Stimulated activated CD4-positive, alpha-beta T cell treated with anti-CD3 and anti-CD28 coated beads, Interleukin-12 subunit alpha, Interleukin-12 subunit beta, amount 100 ng/mL, for 48 hours (primary cell): ENCODE measurements around the gene GSG1L.
A peak's percentile ranks its signal among the peaks of the same experiment; 100 is the strongest.

Experiments
- DNase-seq, 3 donors: peaks; one replicate each; pipeline ENCODE4 v3.0.0-alpha.2; 2020; ENCODE audit warnings: low read depth in 2 of 3, low spot score in 1 of 3

GSG1L gene

DNA sequence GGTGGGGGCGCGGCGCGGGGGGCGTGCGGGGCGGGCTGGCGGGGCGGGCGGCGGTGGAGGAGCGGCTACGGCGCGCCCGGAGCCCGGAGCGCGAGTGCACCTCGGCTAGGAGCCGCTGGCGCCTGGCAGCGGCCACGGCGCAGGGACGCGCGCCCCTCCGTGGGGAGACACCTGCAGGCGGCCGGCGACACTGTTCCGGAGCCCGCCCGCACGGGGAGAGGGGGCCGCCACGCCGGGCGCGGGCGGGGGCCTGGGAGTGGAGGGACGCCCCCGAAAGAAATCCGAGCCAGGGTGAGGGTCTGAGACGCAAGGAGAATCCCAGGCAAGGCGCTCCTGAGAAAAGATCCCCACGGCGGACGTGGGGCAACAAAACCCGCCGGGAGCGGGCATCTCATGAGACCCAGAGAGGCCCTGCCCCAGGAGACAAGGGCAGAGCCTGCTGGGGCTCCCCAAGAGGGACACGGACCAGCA is at the start of gene GSG1L:
GSG1L (minus strand) TSS at position 124 of the 471 bp plus-strand sequence. CDS start 290 bp downstream, outside the sequence.
- no peak for DNase-seq

DNA sequence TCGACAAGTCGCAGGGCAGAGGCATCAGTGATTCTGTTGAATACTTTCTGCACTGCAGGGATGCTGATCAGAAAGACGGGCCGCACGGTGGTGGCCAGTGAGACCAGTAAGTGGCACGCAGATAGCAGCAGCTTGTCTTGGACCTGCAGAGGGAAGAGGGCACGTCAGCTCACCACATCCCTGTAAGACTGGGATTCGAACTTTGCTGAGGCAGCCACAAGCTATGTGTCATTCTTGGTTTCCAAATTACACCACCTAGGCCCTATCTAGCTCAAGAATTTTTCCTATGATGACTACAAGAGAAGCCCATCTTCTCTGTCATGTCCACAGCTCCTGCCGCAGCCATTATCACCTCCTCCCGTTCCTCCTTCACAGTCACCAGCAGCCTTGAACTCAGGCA is 49.4 kb upstream of the GSG1L start:
- DNase-seq, result peak; percentile 8 to 12 (median 10)

DNA sequence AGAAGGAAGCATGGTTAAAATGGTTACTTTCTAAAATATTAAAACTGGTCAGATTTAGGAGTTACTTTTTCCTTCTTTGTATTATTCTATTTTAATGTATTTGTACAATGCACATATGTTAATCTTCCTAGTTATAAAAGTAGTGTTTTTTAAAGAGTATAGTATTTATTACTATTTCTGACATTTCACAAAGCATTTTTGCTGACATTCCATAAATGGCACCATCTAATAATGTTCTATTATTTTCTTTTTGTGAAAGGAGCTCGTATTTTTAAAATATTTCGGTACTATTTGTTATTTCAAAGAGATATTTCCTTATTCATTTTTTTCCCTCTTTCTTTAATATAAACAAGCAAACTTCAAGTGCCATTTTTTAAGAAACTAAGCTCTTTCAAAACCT is 47.5 kb upstream of the GSG1L start:
- no peak for DNase-seq

DNA sequence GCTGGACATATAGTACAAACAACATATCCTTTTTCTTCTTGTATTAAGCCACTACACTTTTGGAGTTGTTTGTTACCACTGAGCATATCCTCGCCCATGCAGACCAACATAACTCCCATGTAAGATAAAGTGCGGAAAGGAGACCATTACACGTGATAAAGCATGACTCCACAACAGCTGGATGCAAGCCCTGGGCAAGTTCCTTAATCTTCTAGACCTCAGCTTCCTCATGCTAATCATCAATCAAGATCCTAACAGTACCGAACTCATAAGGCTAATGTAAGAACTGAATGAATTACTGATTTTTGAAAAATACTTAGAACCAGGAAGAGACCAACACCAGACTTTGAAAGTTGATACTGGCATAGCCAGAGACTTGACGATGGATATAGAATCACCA is 47.0 kb upstream of the GSG1L start:
- DNase-seq, result no peak

DNA sequence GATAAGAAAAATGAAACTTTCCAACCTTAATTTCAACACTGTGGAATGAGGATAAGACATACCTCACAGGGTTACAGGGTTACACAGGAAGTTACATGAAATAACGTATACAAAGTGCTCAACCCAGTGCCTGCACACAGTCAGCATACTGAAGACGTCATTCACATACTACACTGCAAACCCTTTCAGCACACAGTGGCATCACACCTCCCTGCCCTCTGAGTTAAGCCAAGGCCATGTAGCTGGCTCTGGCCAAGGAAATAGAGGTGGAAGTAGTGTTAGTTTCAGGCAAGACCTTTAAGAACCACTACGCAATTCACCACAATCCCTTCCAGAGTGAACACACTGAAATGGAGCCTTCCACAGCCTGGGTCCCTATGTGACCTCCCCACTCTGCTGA is 46.6 kb upstream of the GSG1L start:
- DNase-seq, result no peak

DNA sequence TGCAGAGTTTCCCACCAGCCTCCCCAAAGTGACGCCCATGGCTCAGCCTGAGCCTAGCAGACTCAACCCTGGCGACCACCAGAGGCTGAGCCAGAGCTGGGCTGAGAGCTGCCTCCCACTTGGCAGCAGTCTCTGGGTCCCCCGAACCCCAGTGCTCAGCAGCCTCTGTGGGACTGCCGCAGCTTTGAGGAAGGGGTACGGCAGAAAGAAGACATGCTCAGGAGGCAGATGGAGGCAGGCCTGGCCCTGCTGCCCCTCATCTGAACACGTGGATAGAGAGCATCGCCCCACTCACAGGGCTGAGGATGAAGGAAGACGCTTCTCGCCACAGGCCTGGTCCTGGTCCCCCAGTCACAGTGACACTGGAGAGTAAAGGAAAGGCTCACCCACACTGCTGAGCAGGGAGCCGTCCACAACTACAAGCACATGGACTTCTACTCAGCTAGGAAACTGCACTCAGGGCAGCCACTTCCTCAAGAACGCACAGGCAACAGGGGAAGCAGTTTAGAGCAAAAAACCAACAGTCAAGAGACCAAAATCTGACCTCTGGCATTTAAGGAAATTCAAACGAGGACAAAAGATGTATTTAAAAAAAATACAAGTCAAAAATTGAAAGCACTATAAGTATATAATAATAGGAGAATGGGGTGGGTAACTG is 45.2 kb upstream of the GSG1L start:
- no peak for DNase-seq

DNA sequence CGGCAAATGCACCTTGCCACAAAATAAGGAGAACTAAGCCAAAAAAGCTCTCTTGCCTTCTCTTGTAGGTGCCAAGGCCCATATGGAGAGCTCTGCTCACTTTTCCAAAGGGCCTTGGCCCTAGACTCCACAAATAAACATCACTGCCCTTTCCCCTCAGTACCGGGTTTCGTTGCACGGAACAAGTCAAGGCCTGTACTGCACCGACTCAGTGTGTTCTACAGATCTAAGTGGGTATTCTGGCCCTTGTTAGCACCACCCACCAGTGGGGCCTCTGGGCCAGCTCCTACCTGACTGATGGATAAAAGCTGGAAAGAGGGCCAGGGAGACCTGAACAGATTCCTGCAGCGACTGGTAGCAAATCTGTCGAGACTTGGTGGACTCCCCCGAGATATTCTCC is 43.7 kb upstream of the GSG1L start:
- no peak for DNase-seq

DNA sequence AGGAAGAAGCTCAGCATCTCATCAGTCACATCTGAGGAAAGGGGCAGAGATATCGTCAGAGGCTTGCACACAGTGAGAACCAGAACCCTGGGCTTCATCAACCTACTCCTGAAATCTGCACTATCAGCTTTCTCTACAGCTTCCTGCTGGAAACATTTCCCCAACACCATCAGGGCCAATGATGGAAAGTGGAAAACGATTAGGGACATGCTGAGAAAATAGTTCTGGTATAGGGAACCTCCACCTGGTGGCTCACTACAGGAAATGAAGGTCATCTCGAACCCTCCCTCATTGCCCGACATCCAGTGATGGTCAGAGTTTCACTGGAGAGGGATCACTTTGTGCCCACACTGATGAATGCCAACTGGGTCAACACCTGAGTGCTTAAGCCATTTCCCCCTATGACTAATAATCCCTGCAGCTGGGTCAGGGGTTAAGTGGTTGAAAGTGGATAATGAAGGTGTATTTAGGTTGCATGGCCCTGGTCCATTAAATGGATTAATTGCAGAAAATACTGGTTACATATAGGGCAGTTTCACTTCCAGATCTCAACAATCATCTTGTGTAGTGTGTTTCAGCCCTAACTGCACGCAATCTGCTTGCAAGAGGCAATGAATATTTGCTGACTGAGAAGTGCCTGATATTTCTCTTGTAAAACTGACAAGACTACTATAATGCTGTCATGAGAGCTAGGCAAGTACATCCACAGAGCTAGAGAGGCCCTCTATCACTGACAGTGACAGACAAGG is 43.1 kb upstream of the GSG1L start:
- DNase-seq, result no peak

DNA sequence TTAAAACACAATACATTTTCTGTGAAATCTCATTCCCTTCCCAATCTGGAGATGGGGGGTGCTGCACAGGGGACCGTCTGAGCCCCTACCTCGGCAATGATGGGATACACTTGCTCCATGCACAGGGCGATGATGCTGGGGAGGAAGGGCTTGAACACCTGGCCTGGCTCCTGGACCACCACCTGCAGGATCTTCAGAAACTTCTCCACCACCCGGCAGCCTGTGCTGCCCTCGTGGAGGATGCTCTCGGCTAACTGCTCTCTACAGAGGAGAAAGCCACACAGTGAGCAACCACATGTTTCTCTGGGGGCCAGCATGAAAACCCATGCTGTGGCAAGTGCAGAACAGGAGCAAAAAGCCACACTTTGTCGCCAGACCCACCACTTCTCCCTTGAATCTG is 42.4 kb upstream of the GSG1L start:
- DNase-seq, result no peak

DNA sequence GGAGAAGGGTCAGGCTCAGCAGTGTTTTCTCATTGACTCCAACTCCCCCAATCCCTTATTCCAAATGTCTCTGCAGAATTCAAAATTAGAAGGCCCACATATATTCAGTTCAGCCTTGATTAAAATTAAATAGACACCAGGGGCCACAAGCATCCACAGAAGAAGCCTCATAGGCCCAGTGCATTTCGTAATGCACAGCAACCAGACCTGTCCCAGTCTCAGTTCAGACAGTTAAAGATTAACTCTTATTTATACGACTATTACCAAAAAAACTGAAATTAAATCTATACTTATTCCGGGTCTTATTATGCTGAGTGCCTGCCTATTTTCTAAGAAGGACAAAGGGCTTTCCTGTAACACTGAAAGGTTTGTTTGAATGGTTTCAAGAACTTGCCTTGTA is 41.8 kb upstream of the GSG1L start:
- DNase-seq, result no peak

DNA sequence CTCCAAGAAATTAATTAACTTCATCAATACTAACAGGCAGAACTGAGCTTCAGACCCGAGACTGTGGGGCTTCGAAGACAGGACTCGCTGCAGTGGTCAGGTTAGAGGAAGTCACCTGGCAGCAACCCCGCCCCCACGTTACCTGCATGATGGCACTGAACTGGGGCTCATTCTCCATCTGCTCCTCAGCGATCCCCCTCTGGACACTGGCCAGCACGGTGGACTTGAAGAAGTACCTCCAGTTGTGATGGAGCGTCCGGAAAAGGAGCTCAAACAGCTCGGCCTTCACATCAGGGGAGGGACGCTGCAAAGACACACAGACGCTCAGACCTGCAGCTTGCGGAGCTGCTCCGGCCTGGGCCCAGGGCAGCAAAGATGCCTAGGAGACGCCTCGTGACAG is 40.9 kb upstream of the GSG1L start:
- no peak for DNase-seq

DNA sequence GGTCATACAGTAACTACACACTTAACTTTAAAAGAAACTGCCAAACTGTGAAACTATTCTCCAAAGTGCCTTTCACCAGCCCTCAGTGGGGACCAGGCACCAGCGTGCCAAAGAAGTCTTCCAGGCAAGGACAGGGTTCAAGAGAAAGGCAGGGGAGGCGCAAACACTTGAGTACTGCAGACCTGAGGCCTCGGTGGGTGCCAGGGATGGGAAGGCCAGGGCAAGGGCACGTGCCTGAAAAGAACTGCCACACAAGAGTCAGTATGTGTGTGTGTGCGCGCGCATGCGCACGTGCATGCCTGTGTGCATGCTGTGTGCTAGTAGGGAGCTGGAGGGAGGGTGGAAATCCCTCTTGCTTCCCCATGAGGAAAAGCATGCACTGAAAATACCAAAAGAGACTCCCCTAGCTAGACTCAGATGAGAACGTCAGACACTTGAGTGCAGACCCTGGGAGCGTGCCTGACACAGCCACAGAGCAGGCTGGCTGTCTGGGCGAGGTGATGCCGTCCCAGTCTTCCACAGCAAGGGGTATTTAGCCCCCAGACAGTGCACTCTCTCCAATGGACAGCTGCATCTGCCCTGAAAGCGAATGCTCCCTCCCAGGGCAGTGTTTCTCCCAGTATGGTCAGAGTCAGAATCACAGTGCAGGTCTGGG is 40.1 kb upstream of the GSG1L start:
- no peak for DNase-seq

DNA sequence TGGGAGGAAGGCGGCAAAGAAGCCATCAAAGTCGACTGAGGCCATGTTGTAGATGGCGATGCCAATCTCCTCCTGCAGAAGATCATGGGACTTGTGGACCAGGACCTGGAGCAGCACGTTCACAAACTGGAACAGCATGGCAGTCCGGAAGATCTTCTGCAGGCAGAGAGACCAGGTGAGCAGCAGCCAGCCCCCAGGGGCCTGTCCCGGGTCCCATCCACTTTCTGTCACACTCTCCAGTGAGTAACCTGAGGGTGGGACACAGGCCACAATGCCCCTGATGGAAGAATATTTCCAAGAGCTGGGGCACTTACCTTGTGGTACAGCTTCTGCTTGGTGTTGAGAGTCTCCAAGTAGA is 38.0 kb upstream of the GSG1L start:
- DNase-seq, result no peak

DNA sequence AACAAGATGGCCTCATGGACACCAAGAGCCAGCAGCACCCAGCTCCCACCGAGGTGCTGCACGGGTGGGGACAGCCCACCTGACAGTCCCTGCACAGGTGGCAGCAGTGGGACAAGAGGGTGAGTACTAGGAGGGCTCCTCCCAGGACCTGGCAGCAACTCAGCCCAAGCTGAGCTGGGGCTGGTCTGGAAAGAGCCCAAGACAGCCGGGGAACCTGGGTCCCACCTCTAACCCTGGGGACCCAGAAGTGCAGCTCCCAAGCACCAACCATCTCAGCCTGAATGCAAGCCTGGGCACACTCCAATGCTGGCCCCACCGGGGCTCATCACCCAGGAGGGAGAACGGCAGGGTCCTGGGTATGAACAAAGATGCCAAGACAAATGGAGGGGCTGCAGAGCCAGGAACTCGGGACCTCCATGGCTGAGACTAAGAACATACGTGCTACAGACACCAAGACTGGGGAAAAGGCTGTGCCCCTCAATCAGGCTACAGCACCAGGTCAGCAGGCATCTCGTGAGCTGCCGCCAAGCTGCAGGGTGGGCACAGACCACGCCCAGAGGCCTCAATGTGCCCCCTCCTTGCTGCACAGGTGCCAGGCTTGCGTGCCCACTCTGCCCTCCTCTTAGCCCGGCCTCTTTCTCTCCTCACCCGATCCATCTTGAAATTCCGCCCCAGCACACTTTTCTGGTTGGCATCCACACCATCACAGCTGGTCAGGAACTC is 37.5 kb upstream of the GSG1L start:
- no peak for DNase-seq

DNA sequence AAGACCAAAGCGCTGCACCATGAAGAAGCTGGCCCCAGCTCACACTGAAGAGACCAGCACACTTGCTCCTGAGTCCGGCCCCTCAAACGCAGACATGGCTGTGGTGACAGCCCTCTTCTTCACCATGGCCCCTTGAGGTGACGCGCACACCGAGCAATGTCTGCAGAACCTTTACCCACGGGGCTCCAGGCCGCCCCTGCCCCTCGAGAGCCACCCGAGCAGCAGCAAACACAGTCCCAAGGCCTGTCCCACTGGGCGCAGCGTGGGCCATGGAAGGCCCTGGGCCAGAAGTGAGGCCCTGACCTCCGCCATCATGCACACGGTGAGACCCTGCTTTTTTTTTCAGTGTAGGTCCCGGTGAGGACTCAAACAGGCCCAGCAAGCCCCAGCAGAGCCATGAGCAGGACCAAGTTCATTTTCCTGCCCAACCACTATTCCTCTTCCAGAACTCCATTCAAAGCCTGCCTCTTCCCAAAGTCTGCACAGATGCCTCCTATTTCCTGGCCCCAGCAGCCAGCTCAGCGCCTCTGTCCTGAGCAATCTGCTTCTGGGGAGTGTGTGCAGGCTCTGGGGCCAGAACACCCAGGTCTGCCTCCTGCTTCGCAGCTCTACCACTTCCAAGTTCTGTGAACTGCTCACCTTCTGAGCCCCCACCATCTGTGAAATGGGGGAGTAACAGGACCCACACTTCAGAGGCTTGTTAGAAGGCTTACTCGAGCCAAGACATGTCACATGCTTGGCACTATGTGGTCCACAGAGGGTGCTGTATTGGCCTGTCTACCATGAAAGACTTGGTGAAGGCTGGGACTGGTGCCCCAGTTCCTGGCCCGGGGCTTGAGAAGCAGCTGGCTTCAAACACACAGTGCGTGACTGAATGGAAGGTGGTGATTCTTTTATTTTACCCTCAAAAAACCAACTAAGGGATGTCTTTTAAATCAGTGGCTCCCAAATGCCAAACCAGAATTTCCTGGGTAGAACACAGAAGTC is 35.7 kb upstream of the GSG1L start:
- no peak for DNase-seq

DNA sequence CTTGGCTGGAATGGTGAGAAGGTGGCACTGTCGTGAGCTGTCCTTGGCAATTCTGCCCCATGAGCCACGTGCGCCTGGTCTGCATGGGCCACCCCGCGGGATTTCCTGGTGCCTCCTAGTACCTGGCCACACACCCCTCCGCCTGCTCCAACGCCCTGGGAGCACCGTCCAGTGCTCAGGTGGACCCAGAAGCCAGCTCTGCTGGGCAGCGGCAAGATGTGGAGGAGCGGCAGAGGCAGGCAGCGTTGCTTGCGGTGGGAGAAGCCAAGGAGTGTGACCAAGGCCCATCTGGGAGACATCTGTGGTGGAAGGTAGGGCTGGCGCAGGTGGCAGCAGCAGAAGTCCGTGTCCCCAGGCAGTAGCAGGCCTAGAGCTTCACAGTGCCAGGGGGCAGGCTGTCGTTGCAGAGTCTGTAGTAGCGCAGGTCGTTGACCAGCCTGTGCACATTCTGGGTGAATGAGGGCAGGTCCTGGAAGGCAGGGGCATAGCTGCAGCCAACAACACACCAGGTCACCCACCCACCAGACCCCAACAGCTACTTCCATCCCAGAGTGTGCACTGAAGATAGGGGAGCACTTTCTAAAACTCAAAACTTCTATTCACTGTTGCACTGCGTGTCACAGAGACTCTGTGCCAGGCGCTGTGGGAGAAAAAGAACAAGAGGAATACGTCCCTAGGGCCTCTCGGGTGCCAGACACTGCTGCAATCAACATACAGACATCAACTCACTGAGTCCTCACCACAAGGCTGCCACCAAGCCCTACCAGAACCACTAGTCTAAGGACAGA is 34.9 kb upstream of the GSG1L start:
- no peak for DNase-seq

DNA sequence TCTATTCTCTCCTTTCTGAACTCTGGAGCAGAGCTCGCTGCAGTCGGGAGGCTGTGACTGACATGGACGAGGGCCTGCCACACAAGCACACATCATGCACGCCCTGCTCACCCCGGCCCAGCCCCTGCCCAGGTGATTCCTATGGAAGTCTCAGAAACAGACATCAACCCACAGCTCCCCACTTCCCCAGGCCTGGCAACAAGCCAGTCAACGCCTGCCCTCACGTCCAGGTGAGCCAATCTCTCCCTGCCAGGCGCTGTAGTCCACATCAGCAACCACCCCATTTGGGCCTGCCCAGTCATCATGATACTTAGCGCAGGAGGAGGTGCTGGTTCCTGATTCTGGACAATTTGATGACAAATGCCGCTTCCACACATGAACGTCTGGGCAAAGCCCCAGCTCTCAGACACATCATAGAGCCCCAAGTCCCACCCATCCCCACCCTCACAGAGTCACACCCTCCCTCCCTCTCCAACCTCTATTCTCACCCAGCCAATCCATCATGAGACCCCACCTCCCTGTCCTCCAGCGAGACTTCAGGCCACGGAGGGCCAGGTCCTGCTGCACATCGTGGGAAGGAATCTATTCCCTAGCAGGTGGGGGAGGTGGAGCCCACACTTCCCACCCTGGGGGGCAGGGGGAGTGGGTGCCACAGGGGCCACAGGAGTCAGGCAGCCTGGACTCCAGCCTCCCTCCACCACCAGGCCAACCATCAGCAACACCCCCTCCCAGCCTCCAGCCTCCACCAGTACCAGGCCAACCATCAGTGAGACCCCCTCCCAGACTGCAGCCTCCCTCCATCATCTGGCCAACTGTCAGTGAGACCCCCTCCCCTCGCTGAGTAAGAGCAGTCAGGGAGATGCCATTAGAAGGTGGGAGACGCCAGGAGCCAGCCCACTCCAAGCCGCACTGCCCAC is 33.7 kb upstream of the GSG1L start:
- no peak for DNase-seq

DNA sequence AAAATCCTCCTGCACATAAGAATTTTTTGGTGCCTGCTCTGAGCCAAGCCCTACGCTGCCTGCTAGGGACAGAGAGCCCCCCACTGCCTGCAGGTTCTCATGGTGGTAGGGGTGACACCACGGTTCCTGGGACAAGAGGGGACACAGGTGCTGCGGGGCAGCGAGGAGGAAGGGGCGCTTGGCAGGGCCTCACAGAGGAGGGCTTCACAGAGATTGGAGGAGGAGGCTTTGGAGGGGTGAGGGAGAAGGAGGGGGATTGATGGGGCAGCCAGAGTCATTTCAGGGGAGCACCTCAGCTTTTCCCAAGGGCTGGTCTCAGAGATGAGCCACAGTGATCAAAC is 29.8 kb upstream of the GSG1L start:
- DNase-seq, result no peak
